Measurements from ENCODE around the gene ALAS2. TPM values are rescaled to one million over a fixed set of nuclear protein-coding genes. Genes with fewer than 3 reads are reported as not detected.
"Not testable (repeated sequence)": the region's sequence is repeated elsewhere in the genome, so short reads cannot be mapped to it uniquely, and the experiment has no call there.

Gene ALAS2
- total RNA-seq, 2 experiments from 2014 or later: not detected

- no peak for DNase-seq
- H3K36me3 Mint-ChIP-seq (ENCODE audit: low read depth): no peaks in the 10 kb centered on the region
- no peaks in the 10 kb centered on the region for H3K27me3 Mint-ChIP-seq (ENCODE audit: low read depth)
- no peaks in the 10 kb centered on the region for H3K9me3 Mint-ChIP-seq
- H3K4me3 Mint-ChIP-seq: no peak overlapping the region
- peaks cover 2% of the 10 kb centered on the region for H3K4me1 Mint-ChIP-seq (ENCODE audit: low read depth)
- CTCF ChIA-PET: no interaction called here
- no peak overlapping the region for H3K27ac Mint-ChIP-seq
- intact Hi-C loops (cut with micrococcal nuclease): no loop called here
These were observed 35.2 kb downstream of the ALAS2 start for GRCh38 chrX:54995621-54996020.

GRCh38 chrX:54994668-54995351, 36.0 kb downstream of the ALAS2 start:
- Mint-ChIP-seq H3K9me3 (no peaks in the 10 kb centered on the region), H3K4me1 (ENCODE audit: low read depth) (peaks cover 2% of the 10 kb centered on the region), H3K4me3 (no peak overlapping the region), H3K36me3 (ENCODE audit: low read depth) (no peaks in the 10 kb centered on the region), H3K27me3 (ENCODE audit: low read depth) (no peaks in the 10 kb centered on the region), H3K27ac (no peak overlapping the region)
- intact Hi-C loops (cut with micrococcal nuclease): no loop called here
- CTCF ChIA-PET: no interaction called here
- no peak for DNase-seq

GRCh38 chrX:54994099-54994498, 36.7 kb downstream of the ALAS2 start, which contains the start of gene PFKFB1:
Gene PFKFB1 (minus strand): TSS chrX:54994188. CDS start chrX:54994007, 181 bp downstream.
- intact Hi-C loops (cut with micrococcal nuclease): no loop called here
- no peak within 1 kb of the TSS for H3K4me3 Mint-ChIP-seq
- CTCF ChIA-PET: no interaction called here
- DNase-seq: no peak
- no peak within 1 kb of the TSS for H3K27ac Mint-ChIP-seq
- no peaks in the 10 kb centered on the region for H3K9me3 Mint-ChIP-seq
- peaks cover under 1% of the 10 kb centered on the region for H3K4me1 Mint-ChIP-seq (ENCODE audit: low read depth)
- no peaks in the 10 kb centered on the region for H3K27me3 Mint-ChIP-seq (ENCODE audit: low read depth)
- no peaks in the 10 kb centered on the region for H3K36me3 Mint-ChIP-seq (ENCODE audit: low read depth)

GRCh38 chrX:54992911-54993622, 37.7 kb downstream of the ALAS2 start:
- Mint-ChIP-seq H3K27ac (no peak overlapping the region), H3K9me3 (no peaks in the 10 kb centered on the region), H3K4me1 (ENCODE audit: low read depth) (no peaks in the 10 kb centered on the region), H3K27me3 (ENCODE audit: low read depth) (no peaks in the 10 kb centered on the region), H3K36me3 (ENCODE audit: low read depth) (no peaks in the 10 kb centered on the region), H3K4me3 (no peak overlapping the region)
- no peak for DNase-seq
- CTCF ChIA-PET: no interaction called here
- intact Hi-C loops (cut with micrococcal nuclease): no loop called here

GRCh38 chrX:54991706-54992105, 39.1 kb downstream of the ALAS2 start:
- no peak for DNase-seq
- H3K27ac Mint-ChIP-seq: no peak overlapping the region
- no peaks in the 10 kb centered on the region for H3K27me3 Mint-ChIP-seq (ENCODE audit: low read depth)
- intact Hi-C loops (cut with micrococcal nuclease): no loop called here
- H3K4me3 Mint-ChIP-seq: no peak overlapping the region
- CTCF ChIA-PET: interaction anchor here (0.6 kb wide), 1 partner anchor 351 kb away, joined by 6 read pairs; no protein-coding TSS in a partner anchor
- no peaks in the 10 kb centered on the region for H3K4me1 Mint-ChIP-seq (ENCODE audit: low read depth)
- no peaks in the 10 kb centered on the region for H3K9me3 Mint-ChIP-seq
- H3K36me3 Mint-ChIP-seq (ENCODE audit: low read depth): no peaks in the 10 kb centered on the region

- intact Hi-C loops (cut with micrococcal nuclease); H3K9me3 Mint-ChIP-seq; H3K27ac Mint-ChIP-seq; H3K36me3 Mint-ChIP-seq (ENCODE audit: low read depth); H3K27me3 Mint-ChIP-seq (ENCODE audit: low read depth); DNase-seq; H3K4me3 Mint-ChIP-seq; H3K4me1 Mint-ChIP-seq (ENCODE audit: low read depth); CTCF ChIA-PET: not testable (repeated sequence)
These were observed 47.5 kb downstream of the ALAS2 start for GRCh38 chrX:54983306-54983705.

GRCh38 chrX:54980334-54980733, 50.4 kb downstream of the ALAS2 start:
- Mint-ChIP-seq H3K36me3 (ENCODE audit: low read depth) (no peaks in the 10 kb centered on the region), H3K4me1 (ENCODE audit: low read depth) (no peaks in the 10 kb centered on the region), H3K4me3 (no peak overlapping the region), H3K27ac (no peak overlapping the region), H3K27me3 (ENCODE audit: low read depth) (no peaks in the 10 kb centered on the region), H3K9me3 (peaks cover 7% of the 10 kb centered on the region)
- CTCF ChIA-PET: no interaction called here
- no peak for DNase-seq
- intact Hi-C loops (cut with micrococcal nuclease): no loop called here

GRCh38 chrX:54979432-54979831, 51.3 kb downstream of the ALAS2 start:
- no peak overlapping the region for H3K27ac Mint-ChIP-seq
- CTCF ChIA-PET: no interaction called here
- no peaks in the 10 kb centered on the region for H3K27me3 Mint-ChIP-seq (ENCODE audit: low read depth)
- H3K4me1 Mint-ChIP-seq (ENCODE audit: low read depth): no peaks in the 10 kb centered on the region
- H3K36me3 Mint-ChIP-seq (ENCODE audit: low read depth): no peaks in the 10 kb centered on the region
- peaks cover 7% of the 10 kb centered on the region for H3K9me3 Mint-ChIP-seq
- H3K4me3 Mint-ChIP-seq: no peak overlapping the region
- no peak for DNase-seq
- intact Hi-C loops (cut with micrococcal nuclease): no loop called here

GRCh38 chrX:54978448-54978847, 52.3 kb downstream of the ALAS2 start:
- Mint-ChIP-seq H3K9me3 (peaks cover 2% of the 10 kb centered on the region), H3K4me3 (no peak overlapping the region), H3K4me1 (ENCODE audit: low read depth) (no peaks in the 10 kb centered on the region), H3K36me3 (ENCODE audit: low read depth) (no peaks in the 10 kb centered on the region), H3K27me3 (ENCODE audit: low read depth) (no peaks in the 10 kb centered on the region), H3K27ac (no peak overlapping the region)
- CTCF ChIA-PET: no interaction called here
- intact Hi-C loops (cut with micrococcal nuclease): no loop called here
- no peak for DNase-seq

- CTCF ChIA-PET: no interaction called here
- H3K4me1 Mint-ChIP-seq (ENCODE audit: low read depth): no peaks in the 10 kb centered on the region
- H3K36me3 Mint-ChIP-seq (ENCODE audit: low read depth): no peaks in the 10 kb centered on the region
- H3K27me3 Mint-ChIP-seq (ENCODE audit: low read depth): no peaks in the 10 kb centered on the region
- intact Hi-C loops (cut with micrococcal nuclease): no loop called here
- no peaks in the 10 kb centered on the region for H3K9me3 Mint-ChIP-seq
- no peak overlapping the region for H3K27ac Mint-ChIP-seq
- no peak overlapping the region for H3K4me3 Mint-ChIP-seq
- DNase-seq: no peak
These were observed 53.4 kb downstream of the ALAS2 start for GRCh38 chrX:54977387-54977786.

- Mint-ChIP-seq H3K4me1 (ENCODE audit: low read depth) (peaks cover 37% of the 10 kb centered on the region), H3K4me3 (no peak overlapping the region), H3K9me3 (peaks cover 4% of the 10 kb centered on the region), H3K27ac (no peak overlapping the region), H3K36me3 (ENCODE audit: low read depth) (no peaks in the 10 kb centered on the region), H3K27me3 (ENCODE audit: low read depth) (no peaks in the 10 kb centered on the region)
- intact Hi-C loops (cut with micrococcal nuclease): no loop called here
- no peak for DNase-seq
- CTCF ChIA-PET: no interaction called here
These were observed 65.8 kb downstream of the ALAS2 start for GRCh38 chrX:54964766-54965497.

GRCh38 chrX:54961750-54962149, 69.0 kb downstream of the ALAS2 start:
- no peaks in the 10 kb centered on the region for H3K36me3 Mint-ChIP-seq (ENCODE audit: low read depth)
- intact Hi-C loops (cut with micrococcal nuclease): no loop called here
- H3K4me3 Mint-ChIP-seq: no peak overlapping the region
- H3K9me3 Mint-ChIP-seq: no peaks in the 10 kb centered on the region
- H3K4me1 Mint-ChIP-seq (ENCODE audit: low read depth): peaks cover 34% of the 10 kb centered on the region
- CTCF ChIA-PET: no interaction called here
- no peaks in the 10 kb centered on the region for H3K27me3 Mint-ChIP-seq (ENCODE audit: low read depth)
- no peak overlapping the region for H3K27ac Mint-ChIP-seq
- DNase-seq: no peak

Measured in activated naive CD4-positive, alpha-beta T cell treated with anti-CD3 and anti-CD28 coated beads for 36 hours (primary cell).